Hepatocyte (in vitro differentiated cells): ENCODE measurements around the gene ARHGAP21.

Experiments used
- EZH2 ChIP-seq: fragments of 200-600 bp; sonication (generic); IDR thresholded peaks from 2 replicates; pipeline ENCODE4 v1.6.1; 2016; ENCODE audit warnings: antibody characterized with exemption, mild to moderate bottlenecking, borderline replicate concordance
- EZH2phosphoT487 ChIP-seq: fragments of 200-600 bp; sonication (generic); IDR thresholded peaks from one replicate; pipeline ENCODE4 v1.6.1; 2018; ENCODE audit warnings: antibody characterized with exemption, mild to moderate bottlenecking, low read depth, moderate library complexity; ENCODE audit not compliant: unreplicated experiment, severe bottlenecking
- TF ChIP-seq, protein P1 (sequence below): fragments of 200-600 bp; sonication (generic); IDR thresholded peaks from 2 replicates; pipeline ENCODE4 v1.5.1; 2016; ENCODE audit warnings: antibody characterized with exemption, mild to moderate bottlenecking; ENCODE audit not compliant: poor library complexity

DNA sequence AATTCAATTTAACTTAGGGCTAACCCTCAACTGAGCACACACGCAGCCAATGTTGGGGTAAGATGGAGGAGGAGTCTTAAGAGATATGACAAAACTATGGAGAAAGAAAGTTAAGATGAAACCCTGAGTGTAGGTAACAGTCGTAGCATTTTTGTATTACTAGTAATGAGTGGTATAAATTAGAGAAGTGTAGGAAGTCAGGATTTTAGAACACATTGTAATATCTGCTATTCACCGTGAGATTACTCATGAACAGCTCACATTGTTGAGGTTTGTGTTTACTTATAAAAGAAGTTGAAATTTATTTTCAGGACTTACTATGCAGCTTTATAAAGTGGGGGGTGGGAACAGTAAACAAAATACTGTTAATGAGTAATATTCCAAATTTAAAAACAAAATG is 107.2 kb downstream of the ARHGAP21 start:
- TF ChIP-seq, protein P1, sequence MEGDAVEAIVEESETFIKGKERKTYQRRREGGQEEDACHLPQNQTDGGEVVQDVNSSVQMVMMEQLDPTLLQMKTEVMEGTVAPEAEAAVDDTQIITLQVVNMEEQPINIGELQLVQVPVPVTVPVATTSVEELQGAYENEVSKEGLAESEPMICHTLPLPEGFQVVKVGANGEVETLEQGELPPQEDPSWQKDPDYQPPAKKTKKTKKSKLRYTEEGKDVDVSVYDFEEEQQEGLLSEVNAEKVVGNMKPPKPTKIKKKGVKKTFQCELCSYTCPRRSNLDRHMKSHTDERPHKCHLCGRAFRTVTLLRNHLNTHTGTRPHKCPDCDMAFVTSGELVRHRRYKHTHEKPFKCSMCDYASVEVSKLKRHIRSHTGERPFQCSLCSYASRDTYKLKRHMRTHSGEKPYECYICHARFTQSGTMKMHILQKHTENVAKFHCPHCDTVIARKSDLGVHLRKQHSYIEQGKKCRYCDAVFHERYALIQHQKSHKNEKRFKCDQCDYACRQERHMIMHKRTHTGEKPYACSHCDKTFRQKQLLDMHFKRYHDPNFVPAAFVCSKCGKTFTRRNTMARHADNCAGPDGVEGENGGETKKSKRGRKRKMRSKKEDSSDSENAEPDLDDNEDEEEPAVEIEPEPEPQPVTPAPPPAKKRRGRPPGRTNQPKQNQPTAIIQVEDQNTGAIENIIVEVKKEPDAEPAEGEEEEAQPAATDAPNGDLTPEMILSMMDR: no peak
- TF ChIP-seq EZH2phosphoT487: no peak
- TF ChIP-seq EZH2: no peak
